ENCODE results near the gene ATG7. TPM values are rescaled to one million over a fixed set of nuclear protein-coding genes. Genes with fewer than 3 reads are reported as not detected.

Gene ATG7
- total and polyA plus RNA-seq, 5 donors from 2014 or later = 13.4 to 42.2 (median 15.3) TPM

- Mint-ChIP-seq H3K36me3 (peaks cover 14% of the 10 kb centered on the region), H3K27me3 (no peaks in the 10 kb centered on the region), H3K9me3 (peaks cover 0 to 2% (median 0%) of the 10 kb centered on the region in 7 donors), H3K4me1 (peaks cover 0 to 9% (median 3%) of the 10 kb centered on the region in 4 donors), H3K27ac (no peak overlapping the region), H3K4me3 (no peak overlapping the region)
- no peaks in the 10 kb centered on the region for H3K9me3 ChIP-seq (ENCODE audit: control insufficient read depth in 2 of 2, low read length in 2 of 2)
- H3K4me1 ChIP-seq (ENCODE audit: control insufficient read depth, insufficient read depth, low read length, poor library complexity, severe bottlenecking) = no peaks in the 10 kb centered on the region
- no peak overlapping the region for H3K27ac ChIP-seq (ENCODE audit: insufficient read depth, low read length, poor library complexity, severe bottlenecking)
- H3K36me3 ChIP-seq (ENCODE audit: control insufficient read depth, insufficient read depth, low read length) = no peaks in the 10 kb centered on the region
- DNase-seq (no peak), ATAC-seq (ENCODE audit: low read depth in 2 of 2) (no peak)
- no peaks in the 10 kb centered on the region for H3K27me3 ChIP-seq (ENCODE audit: control insufficient read depth, insufficient read depth, low read length)
- H3K4me3 ChIP-seq (ENCODE audit: low read depth, low read length) = no peak overlapping the region
Observed at GRCh38 chr3:11422291-11422690, 150.1 kb downstream of the ATG7 start.

- Histone ChIP-seq H3K4me1 (ENCODE audit: control insufficient read depth, insufficient read depth, low read length, poor library complexity, severe bottlenecking) (no peaks in the 10 kb centered on the region), H3K9me3 (ENCODE audit: control insufficient read depth in 2 of 2, low read length in 2 of 2) (no peaks in the 10 kb centered on the region), H3K36me3 (ENCODE audit: control insufficient read depth, insufficient read depth, low read length) (peaks cover 8% of the 10 kb centered on the region), H3K27me3 (ENCODE audit: control insufficient read depth, insufficient read depth, low read length) (no peaks in the 10 kb centered on the region), H3K27ac (ENCODE audit: insufficient read depth, low read length, poor library complexity, severe bottlenecking) (no peak overlapping the region), H3K4me3 (ENCODE audit: low read depth, low read length) (no peak overlapping the region)
- Mint-ChIP-seq H3K4me1 (peaks cover 0 to 9% (median 3%) of the 10 kb centered on the region in 4 donors), H3K27ac (peak overlapping the region in 1 of 3 donors; percentile 34), H3K36me3 (peaks cover 23% of the 10 kb centered on the region), H3K4me3 (no peak overlapping the region), H3K27me3 (no peaks in the 10 kb centered on the region), H3K9me3 (peaks cover 0 to 2% (median 0%) of the 10 kb centered on the region in 7 donors)
- DNase-seq = no peak
- no peak for ATAC-seq (ENCODE audit: low read depth in 2 of 2)
Observed at GRCh38 chr3:11423868-11424267, 151.7 kb downstream of the ATG7 start.

- Histone ChIP-seq H3K27me3 (ENCODE audit: control insufficient read depth, insufficient read depth, low read length) (no peaks in the 10 kb centered on the region), H3K36me3 (ENCODE audit: control insufficient read depth, insufficient read depth, low read length) (peaks cover 8% of the 10 kb centered on the region), H3K9me3 (ENCODE audit: control insufficient read depth in 2 of 2, low read length in 2 of 2) (no peaks in the 10 kb centered on the region), H3K4me1 (ENCODE audit: control insufficient read depth, insufficient read depth, low read length, poor library complexity, severe bottlenecking) (no peaks in the 10 kb centered on the region), H3K4me3 (ENCODE audit: low read depth, low read length) (no peak overlapping the region), H3K27ac (ENCODE audit: insufficient read depth, low read length, poor library complexity, severe bottlenecking) (no peak overlapping the region)
- Mint-ChIP-seq H3K36me3 (peaks cover 23% of the 10 kb centered on the region), H3K27me3 (no peaks in the 10 kb centered on the region), H3K9me3 (peaks cover 0 to 2% (median 0%) of the 10 kb centered on the region in 7 donors), H3K4me1 (peaks cover 0 to 9% (median 2%) of the 10 kb centered on the region in 4 donors), H3K27ac (no peak overlapping the region), H3K4me3 (no peak overlapping the region)
- ATAC-seq (ENCODE audit: low read depth in 2 of 2) = no peak
- no peak for DNase-seq
Observed at GRCh38 chr3:11424277-11424676, 152.1 kb downstream of the ATG7 start.

GRCh38 chr3:11430207-11430606 lies 158.0 kb downstream of the ATG7 start:
- no peaks in the 10 kb centered on the region for H3K9me3 ChIP-seq (ENCODE audit: control insufficient read depth in 2 of 2, low read length in 2 of 2)
- no peak overlapping the region for H3K27ac ChIP-seq (ENCODE audit: insufficient read depth, low read length, poor library complexity, severe bottlenecking)
- H3K27me3 Mint-ChIP-seq = no peaks in the 10 kb centered on the region
- H3K4me1 Mint-ChIP-seq = peaks cover 0 to 8% (median 0%) of the 10 kb centered on the region in 4 donors
- peaks cover 8% of the 10 kb centered on the region for H3K36me3 ChIP-seq (ENCODE audit: control insufficient read depth, insufficient read depth, low read length)
- peaks cover 23% of the 10 kb centered on the region for H3K36me3 Mint-ChIP-seq
- H3K9me3 Mint-ChIP-seq = peaks cover 0 to 2% (median 0%) of the 10 kb centered on the region in 7 donors
- no peaks in the 10 kb centered on the region for H3K27me3 ChIP-seq (ENCODE audit: control insufficient read depth, insufficient read depth, low read length)
- DNase-seq (no peak), ATAC-seq (ENCODE audit: low read depth in 2 of 2) (no peak)
- H3K4me3 ChIP-seq (ENCODE audit: low read depth, low read length) = no peak overlapping the region
- H3K27ac Mint-ChIP-seq = no peak overlapping the region
- no peak overlapping the region for H3K4me3 Mint-ChIP-seq
- H3K4me1 ChIP-seq (ENCODE audit: control insufficient read depth, insufficient read depth, low read length, poor library complexity, severe bottlenecking) = no peaks in the 10 kb centered on the region

GRCh38 chr3:11430624-11431023 lies 158.4 kb downstream of the ATG7 start:
- peaks cover 8% of the 10 kb centered on the region for H3K36me3 ChIP-seq (ENCODE audit: control insufficient read depth, insufficient read depth, low read length)
- no peak overlapping the region for H3K4me3 Mint-ChIP-seq
- DNase-seq (no peak), ATAC-seq (ENCODE audit: low read depth in 2 of 2) (no peak)
- H3K4me3 ChIP-seq (ENCODE audit: low read depth, low read length) = no peak overlapping the region
- no peak overlapping the region for H3K27ac Mint-ChIP-seq
- peaks cover 0 to 2% (median 0%) of the 10 kb centered on the region in 7 donors for H3K9me3 Mint-ChIP-seq
- no peaks in the 10 kb centered on the region for H3K4me1 ChIP-seq (ENCODE audit: control insufficient read depth, insufficient read depth, low read length, poor library complexity, severe bottlenecking)
- no peaks in the 10 kb centered on the region for H3K9me3 ChIP-seq (ENCODE audit: control insufficient read depth in 2 of 2, low read length in 2 of 2)
- H3K27me3 Mint-ChIP-seq = no peaks in the 10 kb centered on the region
- peaks cover 20% of the 10 kb centered on the region for H3K36me3 Mint-ChIP-seq
- no peaks in the 10 kb centered on the region for H3K27me3 ChIP-seq (ENCODE audit: control insufficient read depth, insufficient read depth, low read length)
- H3K4me1 Mint-ChIP-seq = peaks cover 0 to 8% (median 0%) of the 10 kb centered on the region in 4 donors
- no peak overlapping the region for H3K27ac ChIP-seq (ENCODE audit: insufficient read depth, low read length, poor library complexity, severe bottlenecking)

- H3K36me3 Mint-ChIP-seq = peaks cover 18% of the 10 kb centered on the region
- no peak overlapping the region for H3K27ac Mint-ChIP-seq
- H3K4me1 Mint-ChIP-seq = peaks cover 0 to 8% (median 0%) of the 10 kb centered on the region in 4 donors
- Histone ChIP-seq H3K36me3 (ENCODE audit: control insufficient read depth, insufficient read depth, low read length) (peaks cover 8% of the 10 kb centered on the region), H3K27me3 (ENCODE audit: control insufficient read depth, insufficient read depth, low read length) (no peaks in the 10 kb centered on the region), H3K27ac (ENCODE audit: insufficient read depth, low read length, poor library complexity, severe bottlenecking) (no peak overlapping the region), H3K4me1 (ENCODE audit: control insufficient read depth, insufficient read depth, low read length, poor library complexity, severe bottlenecking) (no peaks in the 10 kb centered on the region), H3K9me3 (ENCODE audit: control insufficient read depth in 2 of 2, low read length in 2 of 2) (no peaks in the 10 kb centered on the region), H3K4me3 (ENCODE audit: low read depth, low read length) (no peak overlapping the region)
- ATAC-seq (ENCODE audit: low read depth in 2 of 2) (no peak), DNase-seq (no peak)
- H3K4me3 Mint-ChIP-seq = no peak overlapping the region
- H3K27me3 Mint-ChIP-seq = no peaks in the 10 kb centered on the region
- H3K9me3 Mint-ChIP-seq = peaks cover 0 to 2% (median 0%) of the 10 kb centered on the region in 7 donors
Observed at GRCh38 chr3:11431319-11431718, 159.1 kb downstream of the ATG7 start.

GRCh38 chr3:11434017-11434526 lies 161.9 kb downstream of the ATG7 start:
- Histone ChIP-seq H3K27me3 (ENCODE audit: control insufficient read depth, insufficient read depth, low read length) (no peaks in the 10 kb centered on the region), H3K36me3 (ENCODE audit: control insufficient read depth, insufficient read depth, low read length) (no peaks in the 10 kb centered on the region), H3K27ac (ENCODE audit: insufficient read depth, low read length, poor library complexity, severe bottlenecking) (no peak overlapping the region), H3K9me3 (ENCODE audit: control insufficient read depth in 2 of 2, low read length in 2 of 2) (no peaks in the 10 kb centered on the region), H3K4me1 (ENCODE audit: control insufficient read depth, insufficient read depth, low read length, poor library complexity, severe bottlenecking) (no peaks in the 10 kb centered on the region), H3K4me3 (ENCODE audit: low read depth, low read length) (no peak overlapping the region)
- Mint-ChIP-seq H3K36me3 (peaks cover 7% of the 10 kb centered on the region), H3K9me3 (peaks cover 0 to 2% (median 0%) of the 10 kb centered on the region in 7 donors), H3K4me3 (no peak overlapping the region), H3K27me3 (no peaks in the 10 kb centered on the region), H3K4me1 (peaks cover 0 to 8% (median 0%) of the 10 kb centered on the region in 4 donors), H3K27ac (peak overlapping the region in 1 of 3 donors; percentile 16)
- ATAC-seq (ENCODE audit: low read depth in 2 of 2) = no peak
- no peak for DNase-seq

- ATAC-seq (ENCODE audit: low read depth in 2 of 2) = no peak
- no peak overlapping the region for H3K4me3 Mint-ChIP-seq
- H3K36me3 ChIP-seq (ENCODE audit: control insufficient read depth, insufficient read depth, low read length) = no peaks in the 10 kb centered on the region
Observed at GRCh38 chr3:11434563-11435096, 162.4 kb downstream of the ATG7 start.

More at GRCh38 chr3:11434563-11435096, 162.4 kb downstream of the ATG7 start:
- Histone ChIP-seq H3K27me3 (ENCODE audit: control insufficient read depth, insufficient read depth, low read length) (no peaks in the 10 kb centered on the region), H3K27ac (ENCODE audit: insufficient read depth, low read length, poor library complexity, severe bottlenecking) (no peak overlapping the region), H3K4me3 (ENCODE audit: low read depth, low read length) (no peak overlapping the region), H3K9me3 (ENCODE audit: control insufficient read depth in 2 of 2, low read length in 2 of 2) (no peaks in the 10 kb centered on the region), H3K4me1 (ENCODE audit: control insufficient read depth, insufficient read depth, low read length, poor library complexity, severe bottlenecking) (no peaks in the 10 kb centered on the region)
- H3K27me3 Mint-ChIP-seq = no peaks in the 10 kb centered on the region
- DNase-seq = no peak
- H3K9me3 Mint-ChIP-seq = peaks cover 0 to 2% (median 0%) of the 10 kb centered on the region in 7 donors
- H3K4me1 Mint-ChIP-seq = peaks cover 0 to 8% (median 0%) of the 10 kb centered on the region in 4 donors
- peaks cover 7% of the 10 kb centered on the region for H3K36me3 Mint-ChIP-seq
- H3K27ac Mint-ChIP-seq = no peak overlapping the region
